ENCODE measurements around the gene PIGL.

GRCh38 chr17:16294560-16294959, 77.5 kb downstream of the PIGL start:
- TF ChIP-seq POLR2A (IDR thresholded peaks at IDR 0.05; ENCODE audit: low read depth, low read length) (no peak), POLR2AphosphoS5 (IDR thresholded peaks at IDR 0.05; ENCODE audit: low read depth, low read length) (no peak)
